Stimulated activated effector memory CD8-positive, alpha-beta T cell treated with anti-CD3 and anti-CD28 coated beads, Interleukin-12 subunit alpha, Interleukin-12 subunit beta, amount 100 ng/mL, for 72 hours (primary cell): ENCODE measurements around the gene CLDN9.

Experiments used
- ATAC-seq: fragments of 150-1000 bp; cut with Tn5 transposase; 2 replicates; pipeline ENCODE4 v1.10.0; 2021
- DNase-seq, 2 donors: peaks; one replicate each; pipeline ENCODE4 v3.0.0; 2021 to 2022; ENCODE audit warnings: low spot score in 2 of 2
- H3K27ac Mint-ChIP-seq: one replicate; pipeline ENCODE4 v1.8.0; 2022; ENCODE audit warnings: mild to moderate bottlenecking, mixed read lengths
- H3K36me3 Mint-ChIP-seq: one replicate; pipeline ENCODE4 v1.8.0; 2022; ENCODE audit warnings: mild to moderate bottlenecking, mixed read lengths
- H3K4me1 Mint-ChIP-seq: one replicate; pipeline ENCODE4 v1.8.0; 2022; ENCODE audit warnings: mixed read lengths
- H3K4me3 Mint-ChIP-seq: one replicate; pipeline ENCODE4 v1.8.0; 2022; ENCODE audit warnings: mild to moderate bottlenecking, mixed read lengths
- H3K9me3 Mint-ChIP-seq: one replicate; pipeline ENCODE4 v1.8.0; 2022; ENCODE audit warnings: mixed read lengths

CLDN9 gene

GRCh38 chr16:3012828-3013420 lies at the start of gene CLDN9:
CLDN9 (plus strand) TSS chr16:3012923; CDS start chr16:3013363, 440 bp downstream.
- H3K36me3 Mint-ChIP-seq: peaks cover 2% of the 10 kb centered on the region
- DNase-seq (no peak), ATAC-seq (peak; percentile 14)
- no peak within 1 kb of the TSS for H3K4me3 Mint-ChIP-seq
- H3K27ac Mint-ChIP-seq: no peak within 1 kb of the TSS
- peaks cover 9% of the 10 kb centered on the region for H3K4me1 Mint-ChIP-seq
- H3K9me3 Mint-ChIP-seq: no peaks in the 10 kb centered on the region

GRCh38 chr16:2963074-2963722 lies 49.5 kb upstream of the CLDN9 start:
- no peak for ATAC-seq
- peaks cover 34% of the 10 kb centered on the region for H3K4me1 Mint-ChIP-seq
- H3K9me3 Mint-ChIP-seq: no peaks in the 10 kb centered on the region
- no peak overlapping the region for H3K27ac Mint-ChIP-seq
- peak overlapping the region; percentile 73 for H3K4me3 Mint-ChIP-seq
- H3K36me3 Mint-ChIP-seq: peaks cover 8% of the 10 kb centered on the region
- DNase-seq: peak in 1 of 2 donors; percentile 50

- Mint-ChIP-seq H3K27ac (no peak within 1 kb of the TSS), H3K9me3 (no peaks in the 10 kb centered on the region), H3K4me1 (peaks cover 41% of the 10 kb centered on the region), H3K4me3 (peak within 1 kb of the TSS; percentile 73), H3K36me3 (peaks cover 8% of the 10 kb centered on the region)
- DNase-seq (peak in 1 of 2 donors; percentile 68), ATAC-seq (peak; percentile 4)
Measured at GRCh38 chr16:2963723-2964474, 48.8 kb upstream of the CLDN9 start, which contains the start of gene KREMEN2. KREMEN2 (plus strand) TSS chr16:2964275; CDS start chr16:2964521, 246 bp downstream.

- Mint-ChIP-seq H3K4me1 (peaks cover 41% of the 10 kb centered on the region), H3K36me3 (peaks cover 5% of the 10 kb centered on the region), H3K9me3 (no peaks in the 10 kb centered on the region), H3K27ac (no peak overlapping the region), H3K4me3 (peak overlapping the region; percentile 73)
- peak; percentile 25 for ATAC-seq
- DNase-seq: peak in 1 of 2 donors; percentile 79
Measured at GRCh38 chr16:2964475-2965336, 48.0 kb upstream of the CLDN9 start.

- H3K36me3 Mint-ChIP-seq: peaks cover 7% of the 10 kb centered on the region
Measured at GRCh38 chr16:2966043-2966807, 46.5 kb upstream of the CLDN9 start.

GRCh38 chr16:2966808-2967191 lies 45.9 kb upstream of the CLDN9 start:
- Mint-ChIP-seq H3K4me1 (peaks cover 49% of the 10 kb centered on the region), H3K4me3 (no peak overlapping the region), H3K9me3 (no peaks in the 10 kb centered on the region), H3K27ac (no peak overlapping the region), H3K36me3 (peaks cover 13% of the 10 kb centered on the region)
- ATAC-seq (no peak), DNase-seq (no peak)

More at GRCh38 chr16:2966043-2966807, 46.5 kb upstream of the CLDN9 start:
- H3K4me3 Mint-ChIP-seq: peak overlapping the region; percentile 73
- no peak for ATAC-seq
- no peak for DNase-seq
- no peak overlapping the region for H3K27ac Mint-ChIP-seq
- H3K9me3 Mint-ChIP-seq: no peaks in the 10 kb centered on the region
- H3K4me1 Mint-ChIP-seq: peaks cover 52% of the 10 kb centered on the region

- H3K4me1 Mint-ChIP-seq: peaks cover 50% of the 10 kb centered on the region
Measured at GRCh38 chr16:2967211-2967631, 45.5 kb upstream of the CLDN9 start.

GRCh38 chr16:2967721-2968161 lies 45.0 kb upstream of the CLDN9 start:
- Mint-ChIP-seq H3K4me3 (peak overlapping the region; percentile 71), H3K27ac (no peak overlapping the region), H3K4me1 (peaks cover 53% of the 10 kb centered on the region), H3K36me3 (peaks cover 22% of the 10 kb centered on the region), H3K9me3 (no peaks in the 10 kb centered on the region)
- no peak for DNase-seq
- no peak for ATAC-seq

More at GRCh38 chr16:2967211-2967631, 45.5 kb upstream of the CLDN9 start:
- Mint-ChIP-seq H3K9me3 (no peaks in the 10 kb centered on the region), H3K4me3 (no peak overlapping the region), H3K36me3 (peaks cover 17% of the 10 kb centered on the region), H3K27ac (no peak overlapping the region)
- DNase-seq (no peak), ATAC-seq (no peak)

GRCh38 chr16:2968368-2968737 lies 44.4 kb upstream of the CLDN9 start:
- Mint-ChIP-seq H3K4me3 (peak overlapping the region; percentile 71), H3K36me3 (peaks cover 23% of the 10 kb centered on the region), H3K27ac (no peak overlapping the region), H3K9me3 (no peaks in the 10 kb centered on the region), H3K4me1 (peaks cover 53% of the 10 kb centered on the region)
- DNase-seq: no peak
- no peak for ATAC-seq

- peaks cover 48% of the 10 kb centered on the region for H3K4me1 Mint-ChIP-seq
- H3K9me3 Mint-ChIP-seq: no peaks in the 10 kb centered on the region
- H3K36me3 Mint-ChIP-seq: peaks cover 23% of the 10 kb centered on the region
- peak; percentile 85 for ATAC-seq
- DNase-seq: peak; percentile 91 to 92
- H3K4me3 Mint-ChIP-seq: peak within 1 kb of the TSS; percentile 71
- H3K27ac Mint-ChIP-seq: no peak within 1 kb of the TSS
Measured at GRCh38 chr16:2968738-2969544, 43.8 kb upstream of the CLDN9 start, which contains the start of gene PAQR4. PAQR4 (plus strand) TSS chr16:2969348; CDS start chr16:2969675, 327 bp downstream.

GRCh38 chr16:2969545-2970521 lies 42.9 kb upstream of the CLDN9 start:
- Mint-ChIP-seq H3K4me3 (peak overlapping the region; percentile 71), H3K9me3 (no peaks in the 10 kb centered on the region), H3K4me1 (peaks cover 43% of the 10 kb centered on the region), H3K27ac (no peak overlapping the region), H3K36me3 (peaks cover 23% of the 10 kb centered on the region)
- ATAC-seq (peak; percentile 79), DNase-seq (peak; percentile 69 to 89)

- Mint-ChIP-seq H3K9me3 (no peaks in the 10 kb centered on the region), H3K36me3 (peaks cover 30% of the 10 kb centered on the region), H3K27ac (no peak overlapping the region), H3K4me3 (peak overlapping the region; percentile 71), H3K4me1 (peaks cover 36% of the 10 kb centered on the region)
- no peak for ATAC-seq
- DNase-seq: no peak
Measured at GRCh38 chr16:2970563-2970962, 42.2 kb upstream of the CLDN9 start.
